Activated T-helper 2 cell treated with anti-CD3 and anti-CD28 coated beads, Interferon-gamma antibody, Interleukin-2, Interleukin-4, amounts not matched to agents 10 μg/mL and 5 μg/mL and 100 μg/mL, durations not matched to agents 14 hours and 24 hours and 36 hours (primary cell): ENCODE results near the gene SUCLA2. TPM values are rescaled to one million over a fixed set of nuclear protein-coding genes. Genes with fewer than 3 reads are reported as not detected.

Experiments
- total RNA-seq: library from RNA; stranded (reverse); gene quantifications from 2 replicates; pipeline ENCODE4 v1.2.3, GENCODE V29; 2022

Gene SUCLA2
- total RNA-seq, 1 donor from 2014 or later, result 42.0 TPM

Other genes with a start within 250 kb of the SUCLA2 start
- 12.2 and 15.9 TPM in 2 replicates for gene NUDT15, start 36.5 kb upstream of the SUCLA2 start, total RNA-seq
- gene MED4, start 93.8 kb upstream of the SUCLA2 start, total RNA-seq, result 56.1 and 56.3 TPM in 2 replicates
- 48.7 and 54.4 TPM in 2 replicates for gene ITM2B, start 231.9 kb upstream of the SUCLA2 start, total RNA-seq